Anterior cingulate cortex (tissue), 58 donors: ENCODE measurements around the gene NADK.
"Not testable (repeated sequence)": the region's sequence is repeated elsewhere in the genome, so short reads cannot be mapped to it uniquely, and the experiment has no call there.

Experiments used
- DNase-seq, 58 donors: peaks; one replicate each; lab custom pipeline; 2025; lab: John Stamatoyannopoulos, UW

The NADK gene

GRCh38 chr1:1752636-1753606 is 25.3 kb downstream of the NADK start:
- no peak for DNase-seq

GRCh38 chr1:1752190-1752589 is 26.1 kb downstream of the NADK start:
- no peak for DNase-seq

GRCh38 chr1:1749941-1750340 is 28.3 kb downstream of the NADK start:
- DNase-seq, result not testable (repeated sequence)

GRCh38 chr1:1748686-1749321 is 29.5 kb downstream of the NADK start:
- DNase-seq, result no peak

- not testable (repeated sequence) for DNase-seq
Observed at GRCh38 chr1:1746566-1746909, 31.7 kb downstream of the NADK start.

- DNase-seq, result peak in 46 of 58 donors; percentile 4 to 88 (median 65)
Observed at GRCh38 chr1:1745651-1746565, 32.4 kb downstream of the NADK start.

GRCh38 chr1:1742529-1742928 is 35.7 kb downstream of the NADK start:
- not testable (repeated sequence) for DNase-seq

GRCh38 chr1:1741013-1741412 is 37.3 kb downstream of the NADK start:
- not testable (repeated sequence) for DNase-seq

- DNase-seq, result not testable (repeated sequence)
Observed at GRCh38 chr1:1738799-1739337, 39.4 kb downstream of the NADK start.

- DNase-seq, result not testable (repeated sequence)
Observed at GRCh38 chr1:1737675-1738590, 40.3 kb downstream of the NADK start.

GRCh38 chr1:1732381-1732780 is 45.9 kb downstream of the NADK start:
- no peak for DNase-seq

- no peak for DNase-seq
Observed at GRCh38 chr1:1730870-1731269, 47.4 kb downstream of the NADK start.

GRCh38 chr1:1730230-1730629 is 48.0 kb downstream of the NADK start:
- DNase-seq, result not testable (repeated sequence)

- DNase-seq, result not testable (repeated sequence)
Observed at GRCh38 chr1:1729116-1729816, 49.0 kb downstream of the NADK start.

- not testable (repeated sequence) for DNase-seq
Observed at GRCh38 chr1:1728308-1729005, 49.8 kb downstream of the NADK start.

GRCh38 chr1:1727131-1727651 is 51.1 kb downstream of the NADK start:
- DNase-seq, result not testable (repeated sequence)

GRCh38 chr1:1726088-1726487 is 52.2 kb downstream of the NADK start:
- not testable (repeated sequence) for DNase-seq
